Measurements from ENCODE around the gene SLC7A10.

Gene SLC7A10

GRCh38 chr19:33254245-33254824, 28.7 kb upstream of the SLC7A10 start:
- no peaks in the 10 kb centered on the region for H3K9me2 ChIP-seq (ENCODE audit: low read depth, low read length)
- H2AFZ ChIP-seq (ENCODE audit: low read length): no peak overlapping the region
- H3K9me3 ChIP-seq (ENCODE audit: low read length): no peaks in the 10 kb centered on the region
- no peaks in the 10 kb centered on the region for H3K4me1 ChIP-seq (ENCODE audit: insufficient read depth, low read length, severe bottlenecking)
- H3K9ac ChIP-seq (ENCODE audit: low read length): no peak overlapping the region
- no peak overlapping the region for H3K27ac ChIP-seq (ENCODE audit: low read depth, low read length, poor library complexity, severe bottlenecking)
- no peak overlapping the region for H3K4me3 ChIP-seq (ENCODE audit: low read depth, low read length, poor library complexity, severe bottlenecking)
- TF ChIP-seq EZH2 (IDR thresholded peaks at IDR 0.05; ENCODE audit: borderline replicate concordance, low read length) (no peak), CTCF (IDR thresholded peaks at IDR 0.05; ENCODE audit: low read length) (no peak)
- H3F3A ChIP-seq (ENCODE audit: insufficient read depth, low read length): no peaks in the 10 kb centered on the region
- no peaks in the 10 kb centered on the region for H3K79me2 ChIP-seq (ENCODE audit: insufficient read depth, low read length)
- H3K4me2 ChIP-seq (ENCODE audit: low read length): no peak overlapping the region
- H3K36me3 ChIP-seq (ENCODE audit: insufficient read depth, low read length): no peaks in the 10 kb centered on the region
- H3K27me3 ChIP-seq (ENCODE audit: insufficient read depth, low read length): no peaks in the 10 kb centered on the region
- H4K20me1 ChIP-seq (ENCODE audit: insufficient read depth, low read length): no peaks in the 10 kb centered on the region

- Histone ChIP-seq H3K9ac (ENCODE audit: low read length) (no peak overlapping the region), H3K9me2 (ENCODE audit: low read depth, low read length) (no peaks in the 10 kb centered on the region), H3K4me1 (ENCODE audit: insufficient read depth, low read length, severe bottlenecking) (no peaks in the 10 kb centered on the region), H3K27ac (ENCODE audit: low read depth, low read length, poor library complexity, severe bottlenecking) (no peak overlapping the region), H4K20me1 (ENCODE audit: insufficient read depth, low read length) (no peaks in the 10 kb centered on the region), H3K79me2 (ENCODE audit: insufficient read depth, low read length) (no peaks in the 10 kb centered on the region), H3K4me2 (ENCODE audit: low read length) (no peak overlapping the region), H3K4me3 (ENCODE audit: low read depth, low read length, poor library complexity, severe bottlenecking) (no peak overlapping the region), H3K36me3 (ENCODE audit: insufficient read depth, low read length) (no peaks in the 10 kb centered on the region), H3K9me3 (ENCODE audit: low read length) (no peaks in the 10 kb centered on the region), H2AFZ (ENCODE audit: low read length) (no peak overlapping the region), H3F3A (ENCODE audit: insufficient read depth, low read length) (no peaks in the 10 kb centered on the region), H3K27me3 (ENCODE audit: insufficient read depth, low read length) (no peaks in the 10 kb centered on the region)
- TF ChIP-seq CTCF (IDR thresholded peaks at IDR 0.05; ENCODE audit: low read length) (no peak), EZH2 (IDR thresholded peaks at IDR 0.05; ENCODE audit: borderline replicate concordance, low read length) (no peak)
Measured at GRCh38 chr19:33252971-33253370, 27.3 kb upstream of the SLC7A10 start.

- Histone ChIP-seq H2AFZ (ENCODE audit: low read length) (no peak overlapping the region), H3K4me1 (ENCODE audit: insufficient read depth, low read length, severe bottlenecking) (no peaks in the 10 kb centered on the region), H3K9me2 (ENCODE audit: low read depth, low read length) (no peaks in the 10 kb centered on the region), H3K79me2 (ENCODE audit: insufficient read depth, low read length) (no peaks in the 10 kb centered on the region), H3K9ac (ENCODE audit: low read length) (no peak overlapping the region), H3F3A (ENCODE audit: insufficient read depth, low read length) (no peaks in the 10 kb centered on the region), H3K9me3 (ENCODE audit: low read length) (no peaks in the 10 kb centered on the region), H3K27ac (ENCODE audit: low read depth, low read length, poor library complexity, severe bottlenecking) (no peak overlapping the region), H3K4me3 (ENCODE audit: low read depth, low read length, poor library complexity, severe bottlenecking) (no peak overlapping the region), H3K36me3 (ENCODE audit: insufficient read depth, low read length) (no peaks in the 10 kb centered on the region), H4K20me1 (ENCODE audit: insufficient read depth, low read length) (no peaks in the 10 kb centered on the region), H3K4me2 (ENCODE audit: low read length) (no peak overlapping the region), H3K27me3 (ENCODE audit: insufficient read depth, low read length) (no peaks in the 10 kb centered on the region)
- TF ChIP-seq EZH2 (IDR thresholded peaks at IDR 0.05; ENCODE audit: borderline replicate concordance, low read length): no peak
- TF ChIP-seq CTCF (IDR thresholded peaks at IDR 0.05; ENCODE audit: low read length): no peak
Measured at GRCh38 chr19:33252418-33252962, 26.8 kb upstream of the SLC7A10 start.

Data from OCI-LY1 (cell line).